Thyroid gland (tissue), 4 donors: ENCODE measurements around the gene NCR3LG1.

Experiments
- POLR2A ChIP-seq, 2 donors: fragments of 450-650 bp; IDR thresholded peaks; one replicate each; pipeline ENCODE4 v1.6.1; 2017; ENCODE audit warnings: antibody characterized with exemption in 2 of 2, mild to moderate bottlenecking in 2 of 2, moderate library complexity in 1 of 2
- TF ChIP-seq, protein P1 (sequence below), 6 experiments: fragments of 200-600 bp in 3 of 6; fragments of 450-650 bp in 3 of 6; sonication (generic) in 3 of 6; IDR thresholded peaks; one replicate each; pipeline ENCODE4 v1.5.1; 2016 to 2019; ENCODE audit warnings: antibody characterized with exemption in 6 of 6, mild to moderate bottlenecking in 2 of 6, inconsistent platforms in 1 of 6, moderate library complexity in 1 of 6

DNA sequence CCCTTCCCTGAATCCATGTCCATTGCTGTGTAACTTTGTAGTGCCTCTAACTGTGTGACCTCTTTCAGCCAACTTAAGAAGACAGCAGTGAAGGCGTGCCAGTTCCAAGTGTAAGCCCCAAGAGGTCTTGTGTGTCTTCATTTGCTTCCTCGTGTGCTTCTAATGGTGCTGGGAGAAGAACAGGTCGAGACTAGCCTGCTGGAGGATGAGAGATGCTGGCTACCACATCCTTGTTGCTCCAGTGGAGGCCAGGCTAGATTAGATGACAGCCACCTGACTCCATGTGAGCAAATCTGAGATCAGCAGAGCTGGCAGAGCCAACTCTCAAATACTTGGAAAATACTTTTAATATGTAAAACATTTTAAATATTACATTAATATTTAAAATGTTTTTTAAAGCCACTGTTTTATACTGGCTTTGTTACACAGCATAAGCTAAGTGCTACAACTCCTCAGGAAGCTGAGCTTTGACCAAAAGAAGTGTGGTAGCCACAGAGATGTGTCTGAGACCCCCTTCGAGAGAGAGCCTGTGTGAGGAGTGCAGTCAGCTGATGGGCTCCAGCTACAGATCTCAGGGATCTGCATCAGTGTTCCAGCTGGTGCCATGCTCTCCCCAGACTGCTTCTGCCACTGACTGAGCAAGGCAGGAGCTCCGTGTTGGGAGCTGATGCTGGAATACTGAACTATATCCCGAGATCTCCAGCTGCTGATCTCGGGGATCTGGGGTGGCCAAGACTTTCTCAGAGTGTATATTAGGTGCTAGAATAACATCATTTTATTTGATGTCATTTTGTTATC, 28.0 kb downstream of the NCR3LG1 start:
- TF ChIP-seq, protein P1, sequence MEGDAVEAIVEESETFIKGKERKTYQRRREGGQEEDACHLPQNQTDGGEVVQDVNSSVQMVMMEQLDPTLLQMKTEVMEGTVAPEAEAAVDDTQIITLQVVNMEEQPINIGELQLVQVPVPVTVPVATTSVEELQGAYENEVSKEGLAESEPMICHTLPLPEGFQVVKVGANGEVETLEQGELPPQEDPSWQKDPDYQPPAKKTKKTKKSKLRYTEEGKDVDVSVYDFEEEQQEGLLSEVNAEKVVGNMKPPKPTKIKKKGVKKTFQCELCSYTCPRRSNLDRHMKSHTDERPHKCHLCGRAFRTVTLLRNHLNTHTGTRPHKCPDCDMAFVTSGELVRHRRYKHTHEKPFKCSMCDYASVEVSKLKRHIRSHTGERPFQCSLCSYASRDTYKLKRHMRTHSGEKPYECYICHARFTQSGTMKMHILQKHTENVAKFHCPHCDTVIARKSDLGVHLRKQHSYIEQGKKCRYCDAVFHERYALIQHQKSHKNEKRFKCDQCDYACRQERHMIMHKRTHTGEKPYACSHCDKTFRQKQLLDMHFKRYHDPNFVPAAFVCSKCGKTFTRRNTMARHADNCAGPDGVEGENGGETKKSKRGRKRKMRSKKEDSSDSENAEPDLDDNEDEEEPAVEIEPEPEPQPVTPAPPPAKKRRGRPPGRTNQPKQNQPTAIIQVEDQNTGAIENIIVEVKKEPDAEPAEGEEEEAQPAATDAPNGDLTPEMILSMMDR (IDR thresholded peaks at IDR 0.05), result no peak
- no peak for TF ChIP-seq POLR2A (IDR thresholded peaks at IDR 0.05)
